Left kidney (tissue), 2 donors: ENCODE results near the gene CA5A. TPM values are rescaled to one million over a fixed set of nuclear protein-coding genes. Genes with fewer than 3 reads are reported as not detected.
A peak's percentile ranks its signal among the peaks of the same experiment; 100 is the strongest.

Experiments
- DNase-seq: peaks from one replicate; pipeline ENCODE4 v3.0.0-alpha.2; 2013
- polyA plus RNA-seq: library from polyadenylated mRNA; unstranded; fragments of 120-200 nt; gene quantifications from one replicate; pipeline ENCODE4 v1.2.1, GENCODE V29; 2013; ENCODE audit not compliant: insufficient read length

Gene CA5A
- polyA plus RNA-seq, 1 donor: 0.25 TPM

- DNase-seq: no peak
Observed at GRCh38 chr16:87963400-87963799, 27.1 kb upstream of the CA5A start.

- no peak for DNase-seq
Observed at GRCh38 chr16:87961623-87962022, 25.3 kb upstream of the CA5A start.

GRCh38 chr16:87960852-87961251 lies 24.5 kb upstream of the CA5A start:
- DNase-seq: no peak

GRCh38 chr16:87960296-87960695 lies 24.0 kb upstream of the CA5A start:
- no peak for DNase-seq

GRCh38 chr16:87959391-87959990 lies 23.2 kb upstream of the CA5A start:
- no peak for DNase-seq

GRCh38 chr16:87958632-87959031 lies 22.3 kb upstream of the CA5A start:
- no peak for DNase-seq

- DNase-seq: no peak
Observed at GRCh38 chr16:87957296-87958094, 21.2 kb upstream of the CA5A start.

- peak; percentile 75 for DNase-seq
Observed at GRCh38 chr16:87956365-87957231, 20.3 kb upstream of the CA5A start.

- no peak for DNase-seq
Observed at GRCh38 chr16:87956098-87956364, 19.7 kb upstream of the CA5A start.

GRCh38 chr16:87955302-87956097 lies 19.2 kb upstream of the CA5A start:
- no peak for DNase-seq

- DNase-seq: no peak
Observed at GRCh38 chr16:87954826-87955225, 18.5 kb upstream of the CA5A start.

GRCh38 chr16:87954361-87954760 lies 18.0 kb upstream of the CA5A start:
- no peak for DNase-seq

GRCh38 chr16:87953308-87954215 lies 17.2 kb upstream of the CA5A start:
- DNase-seq: no peak

- DNase-seq: no peak
Observed at GRCh38 chr16:87952751-87953150, 16.4 kb upstream of the CA5A start.

GRCh38 chr16:87951552-87952538 lies 15.5 kb upstream of the CA5A start:
- DNase-seq: peak; percentile 59

GRCh38 chr16:87950765-87951551 lies 14.6 kb upstream of the CA5A start, which contains the start of gene BANP:
Gene BANP (plus strand): TSS chr16:87951434. CDS start chr16:87975116, 23,682 bp downstream.
- peak; percentile 98 for DNase-seq

GRCh38 chr16:87949071-87949744 lies 12.9 kb upstream of the CA5A start:
- no peak for DNase-seq

GRCh38 chr16:87948735-87949070 lies 12.4 kb upstream of the CA5A start:
- DNase-seq: no peak
